Suprapubic skin (tissue), 4 donors: ENCODE results near the gene CHFR. TPM values are rescaled to one million over a fixed set of nuclear protein-coding genes. Genes with fewer than 3 reads are reported as not detected.

Source experiments
- DNase-seq, 2 donors: peaks; one replicate each; pipeline ENCODE4 v3.0.0-alpha.2; 2019; ENCODE audit warnings: low spot score in 2 of 2
- H3K27ac ChIP-seq: fragments of 200-600 bp; sonication (generic); one replicate; pipeline ENCODE4 v1.5.1; 2019
- H3K27me3 ChIP-seq: fragments of 200-600 bp; sonication (generic); one replicate; pipeline ENCODE4 v1.5.1; 2019
- H3K36me3 ChIP-seq: fragments of 200-600 bp; sonication (generic); one replicate; pipeline ENCODE4 v1.5.1; 2019
- H3K4me1 ChIP-seq: fragments of 200-600 bp; sonication (generic); one replicate; pipeline ENCODE4 v1.5.1; 2019
- H3K4me3 ChIP-seq: fragments of 200-600 bp; sonication (generic); one replicate; pipeline ENCODE4 v1.5.1; 2019; ENCODE audit warnings: mild to moderate bottlenecking
- H3K9me3 ChIP-seq: fragments of 200-600 bp; sonication (generic); one replicate; pipeline ENCODE4 v1.5.1; 2019
- CTCF ChIP-seq, 2 donors: fragments of 200-600 bp in 1 of 2; fragments of 450-650 bp in 1 of 2; sonication (generic) in 1 of 2; IDR thresholded peaks; one replicate each; pipeline ENCODE4 v1.5.1; 2016 to 2019; ENCODE audit warnings: antibody characterized with exemption in 2 of 2, mild to moderate bottlenecking in 1 of 2, moderate library complexity in 1 of 2
- EP300 ChIP-seq: sonication (generic); formaldehyde crosslinking; IDR thresholded peaks from one replicate; pipeline ENCODE4 v1.6.1; 2017; ENCODE audit warnings: antibody characterized with exemption
- POLR2A ChIP-seq, 2 donors: fragments of 450-650 bp; IDR thresholded peaks; one replicate each; pipeline ENCODE4 v1.6.1; 2017; ENCODE audit warnings: antibody characterized with exemption in 2 of 2, mild to moderate bottlenecking in 2 of 2, moderate library complexity in 2 of 2
- POLR2AphosphoS5 ChIP-seq, 3 donors: sonication (generic); formaldehyde crosslinking; IDR thresholded peaks; one replicate each; pipeline ENCODE4 v1.6.1; 2017; ENCODE audit warnings: antibody characterized with exemption in 3 of 3
- WGBS: methylation state at CpG from one replicate; pipeline ENCODE4 v1.1.5; 2018; 5-methylcytosine and 5-hydroxymethylcytosine counted together
- total RNA-seq, 4 donors: library from RNA; depleted of rRNA; stranded (reverse); fragments of >200 nt; gene quantifications; one replicate each; pipeline ENCODE4 v1.1.0, GENCODE V29; 2016

Gene CHFR
- total RNA-seq, 4 donors from 2014 or later, result 31.4 to 57.9 (median 40.3) TPM

GRCh38 chr12:132783917-132784531 lies 103.4 kb downstream of the CHFR start:
- H3K27ac ChIP-seq, result no peak overlapping the region
- H3K9me3 ChIP-seq, result no peaks in the 10 kb centered on the region
- no peak for DNase-seq
- no peak overlapping the region for H3K4me3 ChIP-seq
- H3K27me3 ChIP-seq, result no peaks in the 10 kb centered on the region
- no peak for TF ChIP-seq EP300
- no peak for TF ChIP-seq POLR2A (IDR thresholded peaks at IDR 0.05)
- TF ChIP-seq POLR2AphosphoS5 (IDR thresholded peaks at IDR 0.05), result no peak
- TF ChIP-seq CTCF (IDR thresholded peaks at IDR 0.05), result no peak
- WGBS, result 71% methylated on average over 15 of the region's 22 CpGs
- H3K36me3 ChIP-seq, result peaks cover 92% of the 10 kb centered on the region
- H3K4me1 ChIP-seq, result no peaks in the 10 kb centered on the region

Other genes with a start within 250 kb of the CHFR start
- gene POLE, start 200.3 kb downstream of the CHFR start, total RNA-seq, result 100 to 1,000 TPM in 1 of 4 donors, 10 to 100 TPM in 3; 34.1 to 130 (median 43.3) TPM
- 10 to 100 TPM in 3 of 4 donors, 1 to 10 TPM in 1; 10.0 to 30.0 (median 22.4) TPM for gene PXMP2, start 200.0 kb downstream of the CHFR start, total RNA-seq
- gene PGAM5, start 176.8 kb downstream of the CHFR start, total RNA-seq, result 10 to 100 TPM; 31.4 to 43.1 (median 38.7) TPM
- 100 to 1,000 TPM in 2 of 4 donors, 10 to 100 TPM in 2; 74.7 to 222 (median 111) TPM for gene ANKLE2, start 125.8 kb downstream of the CHFR start, total RNA-seq
- gene GOLGA3, start 58.7 kb downstream of the CHFR start, total RNA-seq, result 10 to 100 TPM; 75.8 to 98.4 (median 81.0) TPM
- 10 to 100 TPM in 1 of 4 donors, 1 to 10 TPM in 3; 4.9 to 18.3 (median 6.3) TPM for gene ZNF605, start 68.7 kb upstream of the CHFR start, total RNA-seq
- 10 to 100 TPM; 10.5 to 23.4 (median 11.8) TPM for gene ZNF26, start 98.8 kb upstream of the CHFR start, total RNA-seq
- gene ZNF84, start 149.9 kb upstream of the CHFR start, total RNA-seq, result 10 to 100 TPM in 3 of 4 donors, 1 to 10 TPM in 1; 8.0 to 41.9 (median 21.2) TPM
- 10 to 100 TPM in 3 of 4 donors, 1 to 10 TPM in 1; 7.4 to 17.9 (median 12.2) TPM for gene ZNF140, start 193.3 kb upstream of the CHFR start, total RNA-seq
- 1 to 10 TPM; 1.4 to 4.6 (median 3.2) TPM for gene ZNF891, start 242.7 kb upstream of the CHFR start, total RNA-seq
- gene ZNF10, start 243.0 kb upstream of the CHFR start, total RNA-seq, result 10 to 100 TPM in 1 of 4 donors, 1 to 10 TPM in 3; 5.2 to 11.6 (median 9.1) TPM